ENCODE measurements around the gene EP400.

DNA sequence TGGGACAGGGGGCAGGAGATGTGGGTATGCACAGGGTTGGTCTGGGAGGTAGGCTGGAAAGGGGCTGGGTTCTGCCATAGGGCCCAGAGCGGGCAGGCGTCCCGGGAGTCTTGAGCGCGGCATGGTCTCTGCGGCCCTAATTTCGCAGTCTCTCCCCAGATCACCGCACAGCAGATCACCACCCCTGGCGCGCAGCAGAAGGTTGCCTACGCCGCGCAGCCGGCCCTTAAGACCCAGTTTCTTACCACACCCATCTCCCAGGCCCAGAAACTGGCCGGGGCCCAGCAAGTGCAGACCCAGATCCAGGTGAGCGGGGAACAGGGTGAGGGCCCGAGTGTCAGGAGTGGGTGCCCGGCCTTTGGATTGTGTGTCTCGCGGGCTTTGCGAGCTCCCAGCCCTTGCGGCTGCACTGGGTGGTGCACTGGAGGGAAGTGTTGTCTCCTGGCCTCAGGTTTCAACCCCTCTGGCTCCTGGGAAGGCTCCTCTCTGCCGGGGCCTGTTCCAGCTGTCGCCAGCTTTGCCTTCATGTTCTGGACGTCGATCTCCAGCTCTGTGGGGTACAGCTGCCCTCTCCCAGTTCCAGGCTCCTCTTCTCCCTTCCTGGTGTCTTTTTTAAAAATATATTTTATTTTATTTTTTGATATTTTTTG is 119.7 kb downstream of the EP400 start:
- no peak for TF ChIP-seq POLR2A (IDR thresholded peaks at IDR 0.05; ENCODE audit: low read depth, low read length)
- TF ChIP-seq RFX5 (IDR thresholded peaks at IDR 0.05; ENCODE audit: low read depth, low read length), result no peak
- no peak for TF ChIP-seq MAZ (IDR thresholded peaks at IDR 0.05; ENCODE audit: borderline replicate concordance, low read depth, low read length)
- TF ChIP-seq, protein P1, sequence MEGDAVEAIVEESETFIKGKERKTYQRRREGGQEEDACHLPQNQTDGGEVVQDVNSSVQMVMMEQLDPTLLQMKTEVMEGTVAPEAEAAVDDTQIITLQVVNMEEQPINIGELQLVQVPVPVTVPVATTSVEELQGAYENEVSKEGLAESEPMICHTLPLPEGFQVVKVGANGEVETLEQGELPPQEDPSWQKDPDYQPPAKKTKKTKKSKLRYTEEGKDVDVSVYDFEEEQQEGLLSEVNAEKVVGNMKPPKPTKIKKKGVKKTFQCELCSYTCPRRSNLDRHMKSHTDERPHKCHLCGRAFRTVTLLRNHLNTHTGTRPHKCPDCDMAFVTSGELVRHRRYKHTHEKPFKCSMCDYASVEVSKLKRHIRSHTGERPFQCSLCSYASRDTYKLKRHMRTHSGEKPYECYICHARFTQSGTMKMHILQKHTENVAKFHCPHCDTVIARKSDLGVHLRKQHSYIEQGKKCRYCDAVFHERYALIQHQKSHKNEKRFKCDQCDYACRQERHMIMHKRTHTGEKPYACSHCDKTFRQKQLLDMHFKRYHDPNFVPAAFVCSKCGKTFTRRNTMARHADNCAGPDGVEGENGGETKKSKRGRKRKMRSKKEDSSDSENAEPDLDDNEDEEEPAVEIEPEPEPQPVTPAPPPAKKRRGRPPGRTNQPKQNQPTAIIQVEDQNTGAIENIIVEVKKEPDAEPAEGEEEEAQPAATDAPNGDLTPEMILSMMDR (conservative IDR thresholded peaks at IDR 0.05; ENCODE audit: low read depth, low read length), result no peak
- TF ChIP-seq FOS (IDR thresholded peaks at IDR 0.05; ENCODE audit: low read depth, low read length), result no peak
- no peak for TF ChIP-seq MXI1 (IDR thresholded peaks at IDR 0.05; ENCODE audit: borderline replicate concordance, low read depth, low read length)
- TF ChIP-seq CHD1 (IDR thresholded peaks at IDR 0.05; ENCODE audit: low read depth, low read length), result no peak
- TF ChIP-seq CEBPB (IDR thresholded peaks at IDR 0.05; ENCODE audit: low read depth, low read length), result no peak
- TF ChIP-seq RAD21 (IDR thresholded peaks at IDR 0.05; ENCODE audit: low read length), result no peak
- TF ChIP-seq RCOR1 (IDR thresholded peaks at IDR 0.05; ENCODE audit: insufficient replicate concordance, low read length), result no peak
- no peak for TF ChIP-seq BHLHE40 (IDR thresholded peaks at IDR 0.05; ENCODE audit: low read depth, low read length)
- TF ChIP-seq USF2 (IDR thresholded peaks at IDR 0.05; ENCODE audit: low read depth, low read length), result no peak
- TF ChIP-seq, protein P2, sequence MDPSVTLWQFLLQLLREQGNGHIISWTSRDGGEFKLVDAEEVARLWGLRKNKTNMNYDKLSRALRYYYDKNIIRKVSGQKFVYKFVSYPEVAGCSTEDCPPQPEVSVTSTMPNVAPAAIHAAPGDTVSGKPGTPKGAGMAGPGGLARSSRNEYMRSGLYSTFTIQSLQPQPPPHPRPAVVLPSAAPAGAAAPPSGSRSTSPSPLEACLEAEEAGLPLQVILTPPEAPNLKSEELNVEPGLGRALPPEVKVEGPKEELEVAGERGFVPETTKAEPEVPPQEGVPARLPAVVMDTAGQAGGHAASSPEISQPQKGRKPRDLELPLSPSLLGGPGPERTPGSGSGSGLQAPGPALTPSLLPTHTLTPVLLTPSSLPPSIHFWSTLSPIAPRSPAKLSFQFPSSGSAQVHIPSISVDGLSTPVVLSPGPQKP (IDR thresholded peaks at IDR 0.05; ENCODE audit: borderline replicate concordance, low read depth, low read length), result no peak
